Endothelial cell of umbilical vein (primary cell): Measurements from ENCODE around the gene KCMF1. TPM values are rescaled to one million over a fixed set of nuclear protein-coding genes. Genes with fewer than 3 reads are reported as not detected.
A peak's percentile ranks its signal among the peaks of the same experiment; 100 is the strongest.

Experiments used
- BruUV-seq: library from RNA; stranded (reverse); fragments of 400-500 nt; replicated peaks from 2 replicates; lab custom pipeline; 2021; lab: Mats Ljungman, UMichigan
- CTCF ChIA-PET: fragments of 300-600, 350-600 bp; sonication (Branson Sonifier 250); formaldehyde crosslinking; loops from one replicate; lab custom pipeline; 2021; ENCODE audit warnings: antibody characterized with exemption, inconsistent platforms; lab: Charles Lee
- POLR2A ChIA-PET: fragments of 300-600, 350-600 bp; sonication (Branson Sonifier 250); formaldehyde crosslinking; loops from one replicate; lab custom pipeline; 2021; ENCODE audit warnings: antibody characterized with exemption, inconsistent platforms; lab: Charles Lee
- DNase-seq: peaks from one replicate; pipeline ENCODE4 v3.0.0-alpha.2; 2011; ENCODE audit warnings: low read depth, low spot score
- FAIRE-seq: peaks from 2 replicates; lab custom pipeline; 2011; peaks lifted over from hg19 to GRCh38; lab: Jason Lieb, UNC
- H2AFZ ChIP-seq: 2 replicates; pipeline ENCODE4 v1.6.0; 2012; ENCODE audit warnings: low read depth, low read length, control low read depth, inconsistent platforms
- H3K27ac ChIP-seq: 2 replicates; pipeline ENCODE4 v1.5.1; 2011; ENCODE audit warnings: low read depth, mild to moderate bottlenecking, control low read depth, low read length, moderate library complexity; ENCODE audit not compliant: insufficient read depth
- H3K27me3 ChIP-seq, 2 experiments: 2 replicates each; pipeline versions ENCODE4 v1.6.0 to v1.6.1; 2011; ENCODE audit warnings: low read length in 2 of 2, mixed read lengths in 1 of 2; ENCODE audit not compliant: control insufficient read depth in 2 of 2, insufficient read depth in 2 of 2
- H3K36me3 ChIP-seq, 2 experiments: 2 replicates in 1 of 2; 3 replicates in 1 of 2; pipeline ENCODE4 v1.5.1; 2011; ENCODE audit warnings: low read length in 2 of 2, mild to moderate bottlenecking in 1 of 2, moderate library complexity in 1 of 2; ENCODE audit not compliant: control insufficient read depth in 2 of 2, insufficient read depth in 2 of 2; ENCODE audit errors: extremely low read depth in 1 of 2
- H3K4me1 ChIP-seq: 3 replicates; pipeline ENCODE4 v1.5.1; 2011; ENCODE audit warnings: mild to moderate bottlenecking, low read length; ENCODE audit not compliant: control insufficient read depth, insufficient read depth; ENCODE audit errors: extremely low read depth
- H3K4me2 ChIP-seq: 2 replicates; pipeline ENCODE4 v1.6.1; 2011; ENCODE audit warnings: low read length, control low read depth, mixed read lengths; ENCODE audit not compliant: insufficient read depth
- H3K4me3 ChIP-seq, 3 experiments: fragments of 200-600 bp in 1 of 3; sonication (generic), shearing (Covaris generic) in 1 of 3; replicated peaks in 1 of 3; 2 replicates each; pipeline ENCODE4 v1.5.1; 2011 to 2016; ENCODE audit warnings: control low read depth in 3 of 3, low read length in 3 of 3, mild to moderate bottlenecking in 2 of 3, inconsistent platforms in 1 of 3, low read depth in 1 of 3, moderate library complexity in 1 of 3; ENCODE audit not compliant: insufficient read depth in 1 of 3
- H3K79me2 ChIP-seq: 2 replicates; pipeline ENCODE4 v1.6.0; 2012; ENCODE audit warnings: low read length, inconsistent platforms; ENCODE audit not compliant: control insufficient read depth, insufficient read depth
- H3K9ac ChIP-seq: replicated peaks from 2 replicates; pipeline ENCODE3; 2011; ENCODE audit warnings: low read length, control low read depth; ENCODE audit not compliant: insufficient read depth; ENCODE audit errors: extremely low read depth
- H3K9me1 ChIP-seq: replicated peaks from 3 replicates; pipeline ENCODE4 v1.6.0; 2011; ENCODE audit warnings: mild to moderate bottlenecking, low read length; ENCODE audit not compliant: control insufficient read depth, insufficient read depth; ENCODE audit errors: extremely low read depth
- H3K9me3 ChIP-seq: replicated peaks from 2 replicates; pipeline ENCODE4 v1.5.1; 2012; ENCODE audit warnings: low read length, inconsistent platforms; ENCODE audit not compliant: control insufficient read depth, insufficient read depth
- H4K20me1 ChIP-seq: replicated peaks from 2 replicates; pipeline ENCODE3; 2011; ENCODE audit warnings: mild to moderate bottlenecking, low read length; ENCODE audit not compliant: control insufficient read depth, insufficient read depth; ENCODE audit errors: extremely low read depth
- EZH2 ChIP-seq: IDR thresholded peaks from 2 replicates; pipeline ENCODE4 v1.6.1; 2012; ENCODE audit warnings: borderline replicate concordance, low read depth, mild to moderate bottlenecking, moderate library complexity, low read length, inconsistent platforms; ENCODE audit not compliant: severe bottlenecking
- FOS ChIP-seq: IDR thresholded peaks from 2 replicates; pipeline ENCODE4 v1.6.1; 2011; ENCODE audit warnings: mild to moderate bottlenecking, low read length, moderate library complexity, borderline replicate concordance; ENCODE audit not compliant: insufficient read depth
- GATA2 ChIP-seq: IDR thresholded peaks from 2 replicates; pipeline ENCODE4 v1.7.0; 2011; ENCODE audit warnings: low read depth, mild to moderate bottlenecking, moderate library complexity, mixed read lengths, low read length; ENCODE audit not compliant: insufficient read length, insufficient read depth
- JUN ChIP-seq: IDR thresholded peaks from 2 replicates; pipeline ENCODE4 v1.6.1; 2011; ENCODE audit warnings: borderline replicate concordance, low read depth; ENCODE audit not compliant: insufficient read length, insufficient read depth
- MYC ChIP-seq: IDR thresholded peaks from one replicate; pipeline ENCODE4 v1.6.1; 2011; ENCODE audit warnings: mild to moderate bottlenecking, low read depth, low read length
- POLR2A ChIP-seq: IDR thresholded peaks from 2 replicates; pipeline ENCODE4 v1.6.1; 2012; ENCODE audit warnings: low read depth, mild to moderate bottlenecking, control low read depth, low read length
- POLR2AphosphoS5 ChIP-seq: IDR thresholded peaks from 2 replicates; pipeline ENCODE4 v1.6.1; 2012; ENCODE audit warnings: low read depth, mild to moderate bottlenecking, control low read depth, low read length, moderate library complexity; ENCODE audit not compliant: insufficient read depth
- dilution Hi-C: fragments of 300-500 bp; cut with MboI; formaldehyde crosslinking; loops from one replicate; pipeline ENCODE4 v1.15.0; 2019; ENCODE audit warnings: low sequenced_read_pairs; ENCODE audit not compliant: extremely low pct_ligation_motif_present
- intact Hi-C: fragments of 100-400 bp; cut with micrococcal nuclease; formaldehyde crosslinking; loops from one replicate; pipeline ENCODE4 v1.10.0; 2022
- polyA plus RNA-seq, 4 experiments: library from polyadenylated mRNA; depleted of rRNA in 3 of 4; stranded (reverse) in 3 of 4; unstranded in 1 of 4; fragments of >200 nt; gene quantifications; 2 replicates each; pipeline versions ENCODE4 v1.2.1 to v1.2.3, GENCODE V29; 2011 to 2012; ENCODE audit warnings: missing spikeins in 1 of 4
- total RNA-seq: library from RNA; stranded (reverse); gene quantifications from 2 replicates; pipeline ENCODE4 v1.2.3, GENCODE V29; 2021
- TF ChIP-seq, protein P1 (sequence below), 2 donors: IDR thresholded peaks; 1 replicate in 1 of 2; 2 replicates in 1 of 2; pipeline ENCODE4 v1.5.1; 2011; ENCODE audit warnings: low read length in 2 of 2, mild to moderate bottlenecking in 2 of 2, moderate library complexity in 2 of 2, control low read depth in 1 of 2, inconsistent platforms in 1 of 2, low read depth in 1 of 2; ENCODE audit not compliant: insufficient read depth in 1 of 2; ENCODE audit errors: extremely low read depth in 1 of 2
- TF ChIP-seq, protein P2 (sequence below): IDR thresholded peaks from 2 replicates; pipeline ENCODE4 v1.6.1; 2011; ENCODE audit not compliant: insufficient read depth, insufficient read length

Gene KCMF1
- total and polyA plus RNA-seq, 2 donors (not counting 3 experiments of a cell fraction or from before 2014, with no cell fraction given), result 49.3 to 78.4 TPM

DNA sequence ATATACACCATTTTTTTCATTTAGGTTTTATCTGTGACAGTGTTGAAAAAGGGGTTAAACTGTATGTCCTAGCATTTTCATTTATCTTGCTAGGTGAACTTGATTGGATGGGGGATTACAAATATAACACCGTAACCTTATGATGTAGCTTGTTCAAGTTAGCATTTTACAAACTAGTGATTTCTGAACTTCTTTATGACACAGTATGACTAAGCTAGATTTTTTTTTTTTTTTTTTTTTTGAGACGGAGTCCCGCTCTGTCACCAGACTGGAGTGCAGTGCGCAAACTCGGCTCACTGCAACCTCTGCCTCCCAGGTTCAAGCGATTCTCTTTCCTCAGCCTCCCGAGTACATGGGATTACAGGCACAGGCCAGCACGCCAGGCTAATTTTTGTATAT lies 47.1 kb downstream of the KCMF1 start:
- Histone ChIP-seq H3K9ac (no peak overlapping the region), H3K27me3 (no peaks in the 10 kb centered on the region), H3K4me1 (peaks cover 22% of the 10 kb centered on the region), H3K9me1 (no peaks in the 10 kb centered on the region), H3K9me3 (no peaks in the 10 kb centered on the region), H3K36me3 (no peaks in the 10 kb centered on the region), H3K4me2 (peak overlapping the region; percentile 55), H3K27ac (peak overlapping the region; percentile 8), H3K4me3 (no peak overlapping the region), H3K79me2 (peaks cover 89% of the 10 kb centered on the region), H4K20me1 (peaks cover 10% of the 10 kb centered on the region), H2AFZ (no peak overlapping the region)
- POLR2A ChIA-PET, result interaction anchor here (0.6 kb wide), 1 partner anchor 17 kb away, joined by 8 read pairs; no protein-coding TSS in a partner anchor
- FAIRE-seq, result no peak
- dilution Hi-C loops, result no loop called here
- TF ChIP-seq, protein P1, sequence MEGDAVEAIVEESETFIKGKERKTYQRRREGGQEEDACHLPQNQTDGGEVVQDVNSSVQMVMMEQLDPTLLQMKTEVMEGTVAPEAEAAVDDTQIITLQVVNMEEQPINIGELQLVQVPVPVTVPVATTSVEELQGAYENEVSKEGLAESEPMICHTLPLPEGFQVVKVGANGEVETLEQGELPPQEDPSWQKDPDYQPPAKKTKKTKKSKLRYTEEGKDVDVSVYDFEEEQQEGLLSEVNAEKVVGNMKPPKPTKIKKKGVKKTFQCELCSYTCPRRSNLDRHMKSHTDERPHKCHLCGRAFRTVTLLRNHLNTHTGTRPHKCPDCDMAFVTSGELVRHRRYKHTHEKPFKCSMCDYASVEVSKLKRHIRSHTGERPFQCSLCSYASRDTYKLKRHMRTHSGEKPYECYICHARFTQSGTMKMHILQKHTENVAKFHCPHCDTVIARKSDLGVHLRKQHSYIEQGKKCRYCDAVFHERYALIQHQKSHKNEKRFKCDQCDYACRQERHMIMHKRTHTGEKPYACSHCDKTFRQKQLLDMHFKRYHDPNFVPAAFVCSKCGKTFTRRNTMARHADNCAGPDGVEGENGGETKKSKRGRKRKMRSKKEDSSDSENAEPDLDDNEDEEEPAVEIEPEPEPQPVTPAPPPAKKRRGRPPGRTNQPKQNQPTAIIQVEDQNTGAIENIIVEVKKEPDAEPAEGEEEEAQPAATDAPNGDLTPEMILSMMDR (IDR thresholded peaks at IDR 0.05; ENCODE audit: extremely low read depth in 1 of 2, insufficient read depth in 1 of 2, low read depth in 1 of 2, low read length in 2 of 2), result no peak
- TF ChIP-seq, protein P2, sequence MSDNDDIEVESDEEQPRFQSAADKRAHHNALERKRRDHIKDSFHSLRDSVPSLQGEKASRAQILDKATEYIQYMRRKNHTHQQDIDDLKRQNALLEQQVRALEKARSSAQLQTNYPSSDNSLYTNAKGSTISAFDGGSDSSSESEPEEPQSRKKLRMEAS, result no peak
- TF ChIP-seq GATA2, result no peak
- no peak for TF ChIP-seq MYC
- TF ChIP-seq EZH2, result no peak
- no peak for TF ChIP-seq POLR2A
- no peak for TF ChIP-seq JUN
- no peak for TF ChIP-seq POLR2AphosphoS5
- no peak for TF ChIP-seq FOS
- intact Hi-C loops, result no loop called here
- no peak for DNase-seq
- no TSS peak for BruUV-seq
- CTCF ChIA-PET, result interaction anchor here (0.6 to 2.5 kb wide), 28 partner anchors 9 to 309 kb away, joined by 3 to 15 read pairs (median 5); partner anchors contain the start of gene KCMF1
